ENCODE results near the gene FN1. TPM values are rescaled to one million over a fixed set of nuclear protein-coding genes. Genes with fewer than 3 reads are reported as not detected.

The FN1 gene
- total and polyA plus RNA-seq, 2 donors (not counting 3 experiments of a cell fraction or from before 2014, with no cell fraction given), result 3,221 to 3,740 TPM

DNA sequence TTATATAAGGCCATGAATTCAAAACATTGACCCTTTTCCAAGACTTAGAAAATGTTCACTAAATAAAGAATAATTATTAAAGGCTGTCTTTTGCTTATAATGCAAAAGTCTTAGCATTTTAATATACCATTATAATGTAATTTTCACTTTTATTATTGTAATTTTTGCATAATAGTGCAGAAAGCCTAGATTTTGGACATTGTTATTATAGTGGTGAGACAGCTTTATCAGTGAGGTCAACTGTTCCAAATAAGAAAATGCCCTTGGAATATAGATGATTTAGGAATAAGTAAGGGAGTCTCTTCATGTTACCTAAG, 67.4 kb downstream of the FN1 start:
- no peak overlapping the region for H3K27ac ChIP-seq (ENCODE audit: insufficient read depth, low read depth, low read length)
- CTCF ChIA-PET, result interaction anchor here (1.7 kb wide), 1 partner anchor 562 kb away, joined by 6 read pairs; no protein-coding TSS in a partner anchor

More for the DNA sequence above, 67.4 kb downstream of the FN1 start:
- DNase-seq (ENCODE audit: low read depth, low spot score) (no peak), FAIRE-seq (no peak)
- Histone ChIP-seq H2AFZ (ENCODE audit: low read depth, low read length) (no peak overlapping the region), H3K4me1 (ENCODE audit: control insufficient read depth, extremely low read depth, insufficient read depth, low read length) (no peaks in the 10 kb centered on the region), H3K27me3 (ENCODE audit: control insufficient read depth in 2 of 2, insufficient read depth in 2 of 2, low read length in 2 of 2) (no peaks in the 10 kb centered on the region), H3K4me3 (replicated peaks in 1 of 3; ENCODE audit: insufficient read depth in 1 of 3, low read depth in 1 of 3, low read length in 3 of 3) (no peak overlapping the region), H3K79me2 (ENCODE audit: control insufficient read depth, insufficient read depth, low read length) (peaks cover 2% of the 10 kb centered on the region), H3K9ac (replicated peaks; ENCODE audit: extremely low read depth, insufficient read depth, low read length) (no peak overlapping the region), H3K9me1 (replicated peaks; ENCODE audit: control insufficient read depth, extremely low read depth, insufficient read depth, low read length) (no peaks in the 10 kb centered on the region), H3K9me3 (replicated peaks; ENCODE audit: control insufficient read depth, insufficient read depth, low read length) (no peaks in the 10 kb centered on the region), H3K4me2 (ENCODE audit: insufficient read depth, low read length) (no peak overlapping the region), H4K20me1 (replicated peaks; ENCODE audit: control insufficient read depth, extremely low read depth, insufficient read depth, low read length) (no peaks in the 10 kb centered on the region), H3K36me3 (ENCODE audit: control insufficient read depth in 2 of 2, extremely low read depth in 1 of 2, insufficient read depth in 2 of 2, low read length in 2 of 2) (peaks cover 50 to 88% of the 10 kb centered on the region in 2 experiments)
- POLR2A ChIA-PET, result interaction anchor here (0.6 kb wide), 1 partner anchor 33 kb away, joined by 6 read pairs; no protein-coding TSS in a partner anchor
- dilution Hi-C loops (cut with MboI; ENCODE audit: extremely low pct_ligation_motif_present, low sequenced_read_pairs) (no loop called here), intact Hi-C loops (cut with micrococcal nuclease) (no loop called here)
- no TSS peak for BruUV-seq (replicated peaks)
- TF ChIP-seq EZH2 (IDR thresholded peaks at IDR 0.05; ENCODE audit: borderline replicate concordance, low read depth, low read length, severe bottlenecking), result no peak
- TF ChIP-seq JUN (IDR thresholded peaks at IDR 0.05; ENCODE audit: borderline replicate concordance, insufficient read depth, insufficient read length, low read depth), result no peak
- TF ChIP-seq MYC (IDR thresholded peaks at IDR 0.05; ENCODE audit: low read depth, low read length), result no peak
- TF ChIP-seq, protein P1, sequence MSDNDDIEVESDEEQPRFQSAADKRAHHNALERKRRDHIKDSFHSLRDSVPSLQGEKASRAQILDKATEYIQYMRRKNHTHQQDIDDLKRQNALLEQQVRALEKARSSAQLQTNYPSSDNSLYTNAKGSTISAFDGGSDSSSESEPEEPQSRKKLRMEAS (IDR thresholded peaks at IDR 0.05; ENCODE audit: insufficient read depth, insufficient read length), result no peak
- TF ChIP-seq GATA2 (IDR thresholded peaks at IDR 0.05; ENCODE audit: insufficient read depth, insufficient read length, low read depth, low read length), result no peak
- no peak for TF ChIP-seq FOS (IDR thresholded peaks at IDR 0.05; ENCODE audit: borderline replicate concordance, insufficient read depth, low read length)
- TF ChIP-seq, protein P2, sequence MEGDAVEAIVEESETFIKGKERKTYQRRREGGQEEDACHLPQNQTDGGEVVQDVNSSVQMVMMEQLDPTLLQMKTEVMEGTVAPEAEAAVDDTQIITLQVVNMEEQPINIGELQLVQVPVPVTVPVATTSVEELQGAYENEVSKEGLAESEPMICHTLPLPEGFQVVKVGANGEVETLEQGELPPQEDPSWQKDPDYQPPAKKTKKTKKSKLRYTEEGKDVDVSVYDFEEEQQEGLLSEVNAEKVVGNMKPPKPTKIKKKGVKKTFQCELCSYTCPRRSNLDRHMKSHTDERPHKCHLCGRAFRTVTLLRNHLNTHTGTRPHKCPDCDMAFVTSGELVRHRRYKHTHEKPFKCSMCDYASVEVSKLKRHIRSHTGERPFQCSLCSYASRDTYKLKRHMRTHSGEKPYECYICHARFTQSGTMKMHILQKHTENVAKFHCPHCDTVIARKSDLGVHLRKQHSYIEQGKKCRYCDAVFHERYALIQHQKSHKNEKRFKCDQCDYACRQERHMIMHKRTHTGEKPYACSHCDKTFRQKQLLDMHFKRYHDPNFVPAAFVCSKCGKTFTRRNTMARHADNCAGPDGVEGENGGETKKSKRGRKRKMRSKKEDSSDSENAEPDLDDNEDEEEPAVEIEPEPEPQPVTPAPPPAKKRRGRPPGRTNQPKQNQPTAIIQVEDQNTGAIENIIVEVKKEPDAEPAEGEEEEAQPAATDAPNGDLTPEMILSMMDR (IDR thresholded peaks at IDR 0.05; ENCODE audit: extremely low read depth in 1 of 2, insufficient read depth in 1 of 2, low read depth in 1 of 2, low read length in 2 of 2), result no peak
- no peak for TF ChIP-seq POLR2AphosphoS5 (IDR thresholded peaks at IDR 0.05; ENCODE audit: insufficient read depth, low read depth, low read length)
- TF ChIP-seq POLR2A (IDR thresholded peaks at IDR 0.05; ENCODE audit: low read depth, low read length), result no peak

Data from endothelial cell of umbilical vein (primary cell).